Dendritic cell treated with granulocyte-macrophage colony-stimulating factor and Interleukin-4, amounts not matched to agents 40 ng/mL and 50 ng/mL, for 4 days (primary cell): Measurements from ENCODE around the gene CELSR2.

Experiments used
- H3K27ac Mint-ChIP-seq: one replicate; pipeline ENCODE4 v1.8.0; 2022; ENCODE audit warnings: mild to moderate bottlenecking, mixed read lengths
- H3K27me3 Mint-ChIP-seq: one replicate; pipeline ENCODE4 v1.8.0; 2022; ENCODE audit warnings: mild to moderate bottlenecking, mixed read lengths
- H3K36me3 Mint-ChIP-seq: one replicate; pipeline ENCODE4 v1.8.0; 2022; ENCODE audit warnings: low read depth, mixed read lengths
- H3K4me1 Mint-ChIP-seq: one replicate; pipeline ENCODE4 v1.8.0; 2022; ENCODE audit warnings: low read depth, mixed read lengths
- H3K4me3 Mint-ChIP-seq: one replicate; pipeline ENCODE4 v1.8.0; 2022; ENCODE audit warnings: mild to moderate bottlenecking, moderate library complexity, mixed read lengths
- H3K9me3 Mint-ChIP-seq: one replicate; pipeline ENCODE4 v1.8.0; 2022; ENCODE audit warnings: mixed read lengths
- intact Hi-C: fragments of 100-400 bp; cut with micrococcal nuclease; formaldehyde crosslinking; loops from one replicate; pipeline ENCODE4 v1.15.0; 2022

CELSR2 gene

DNA sequence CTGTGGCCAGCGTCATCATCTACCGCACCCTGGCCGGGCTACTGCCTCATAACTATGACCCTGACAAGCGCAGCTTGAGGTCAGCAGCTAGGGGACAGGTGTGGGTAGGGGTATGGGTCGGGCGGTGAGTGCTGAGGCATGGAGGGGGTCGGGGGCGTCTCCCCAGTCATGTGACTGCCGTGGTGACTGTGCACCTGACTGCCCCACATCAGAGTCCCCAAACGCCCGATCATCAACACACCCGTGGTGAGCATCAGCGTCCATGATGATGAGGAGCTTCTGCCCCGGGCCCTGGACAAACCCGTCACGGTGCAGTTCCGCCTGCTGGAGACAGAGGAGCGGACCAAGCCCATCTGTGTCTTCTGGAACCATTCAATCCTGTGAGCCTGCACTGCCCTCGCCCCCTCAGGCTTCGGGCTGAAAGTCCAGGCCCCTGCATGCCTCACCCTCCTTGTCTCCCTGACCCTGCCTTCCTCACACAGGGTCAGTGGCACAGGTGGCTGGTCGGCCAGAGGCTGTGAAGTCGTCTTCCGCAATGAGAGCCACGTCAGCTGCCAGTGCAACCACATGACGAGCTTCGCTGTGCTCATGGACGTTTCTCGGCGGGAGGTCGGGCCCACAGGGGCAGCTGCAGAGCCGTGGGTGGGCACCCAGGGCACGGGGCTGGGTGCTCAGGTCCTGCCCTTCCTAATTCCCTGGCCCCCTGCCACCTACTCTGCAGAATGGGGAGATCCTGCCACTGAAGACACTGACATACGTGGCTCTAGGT is 20.1 kb downstream of the CELSR2 start:
- no peak overlapping the region for H3K27ac Mint-ChIP-seq
- H3K9me3 Mint-ChIP-seq, result no peaks in the 10 kb centered on the region
- H3K4me1 Mint-ChIP-seq, result peaks cover 8% of the 10 kb centered on the region
- no peaks in the 10 kb centered on the region for H3K36me3 Mint-ChIP-seq
- H3K4me3 Mint-ChIP-seq, result no peak overlapping the region
- peaks cover 4% of the 10 kb centered on the region for H3K27me3 Mint-ChIP-seq
- intact Hi-C loops, result loop anchor here (10.0 kb wide), 1 partner anchor 265 kb away; the partner anchor contains the start of gene GPR61

DNA sequence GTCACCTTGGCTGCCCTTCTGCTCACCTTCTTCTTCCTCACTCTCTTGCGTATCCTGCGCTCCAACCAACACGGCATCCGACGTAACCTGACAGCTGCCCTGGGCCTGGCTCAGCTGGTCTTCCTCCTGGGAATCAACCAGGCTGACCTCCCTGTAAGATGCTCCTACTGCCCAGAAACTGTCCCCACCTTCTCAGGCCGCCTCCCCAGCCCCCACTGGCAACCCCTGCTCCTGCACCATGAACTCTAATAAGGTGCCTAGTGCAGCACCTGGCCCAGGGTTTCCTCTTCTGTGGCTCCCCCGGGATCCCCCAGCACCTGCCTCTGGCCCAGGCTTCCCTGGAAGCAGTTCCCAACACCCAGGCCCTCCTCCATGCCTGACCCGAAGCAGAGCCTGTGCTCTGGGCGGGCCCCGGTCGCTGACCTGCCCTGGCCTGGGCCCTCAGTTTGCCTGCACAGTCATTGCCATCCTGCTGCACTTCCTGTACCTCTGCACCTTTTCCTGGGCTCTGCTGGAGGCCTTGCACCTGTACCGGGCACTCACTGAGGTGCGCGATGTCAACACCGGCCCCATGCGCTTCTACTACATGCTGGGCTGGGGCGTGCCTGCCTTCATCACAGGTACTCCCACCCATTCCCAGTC is 20.8 kb downstream of the CELSR2 start:
- no peaks in the 10 kb centered on the region for H3K36me3 Mint-ChIP-seq
- intact Hi-C loops, result loop anchor here (10.0 kb wide), 1 partner anchor 265 kb away; the partner anchor contains the start of gene GPR61
- H3K9me3 Mint-ChIP-seq, result no peaks in the 10 kb centered on the region
- peaks cover 4% of the 10 kb centered on the region for H3K27me3 Mint-ChIP-seq
- H3K4me1 Mint-ChIP-seq, result peaks cover 15% of the 10 kb centered on the region
- no peak overlapping the region for H3K27ac Mint-ChIP-seq
- no peak overlapping the region for H3K4me3 Mint-ChIP-seq

DNA sequence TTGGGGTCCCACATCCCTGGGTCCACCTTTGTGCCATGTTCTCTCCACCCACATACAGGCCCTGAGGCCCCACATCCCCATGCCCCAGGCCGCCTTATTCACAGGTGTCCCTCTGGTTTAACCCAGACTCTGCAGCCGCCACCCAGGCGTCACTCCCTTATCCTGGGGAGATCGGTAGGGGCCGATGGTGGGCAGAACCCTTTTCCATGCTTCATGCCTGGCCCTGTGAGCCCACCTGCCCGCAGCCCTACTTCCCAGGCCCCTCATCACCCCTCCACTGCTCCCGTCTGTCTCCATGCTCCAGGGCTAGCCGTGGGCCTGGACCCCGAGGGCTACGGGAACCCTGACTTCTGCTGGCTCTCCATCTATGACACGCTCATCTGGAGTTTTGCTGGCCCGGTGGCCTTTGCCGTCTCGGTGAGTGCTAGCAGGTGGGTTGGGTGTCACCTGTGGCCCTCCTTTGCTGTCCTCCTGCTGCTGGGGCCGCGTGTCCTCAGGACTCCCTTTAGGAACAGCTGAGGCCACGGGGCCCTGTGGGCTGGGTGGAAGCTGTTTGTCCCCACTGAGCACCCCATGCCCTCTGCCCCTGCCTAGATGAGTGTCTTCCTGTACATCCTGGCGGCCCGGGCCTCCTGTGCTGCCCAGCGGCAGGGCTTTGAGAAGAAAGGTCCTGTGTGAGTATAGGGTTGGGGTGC is 21.4 kb downstream of the CELSR2 start:
- Mint-ChIP-seq H3K9me3 (no peaks in the 10 kb centered on the region), H3K27me3 (peaks cover 4% of the 10 kb centered on the region), H3K27ac (no peak overlapping the region), H3K4me1 (peaks cover 22% of the 10 kb centered on the region), H3K4me3 (no peak overlapping the region), H3K36me3 (no peaks in the 10 kb centered on the region)
- intact Hi-C loops, result no loop called here

DNA sequence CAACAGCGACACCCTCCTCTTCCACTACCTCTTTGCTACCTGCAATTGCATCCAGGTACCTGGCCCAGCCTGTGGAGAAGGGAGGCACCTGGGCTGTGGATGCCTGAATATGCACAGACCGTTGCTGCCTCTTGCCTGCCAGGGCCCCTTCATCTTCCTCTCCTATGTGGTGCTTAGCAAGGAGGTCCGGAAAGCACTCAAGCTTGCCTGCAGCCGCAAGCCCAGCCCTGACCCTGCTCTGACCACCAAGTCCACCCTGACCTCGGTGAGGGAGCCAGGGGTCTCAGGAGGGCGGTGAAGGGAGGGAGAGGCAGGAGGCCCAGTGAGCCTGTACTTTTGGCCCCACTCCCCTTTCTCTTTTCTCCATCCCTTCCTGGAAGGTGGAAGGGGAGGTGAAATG is 22.1 kb downstream of the CELSR2 start:
- intact Hi-C loops, result no loop called here
- Mint-ChIP-seq H3K27me3 (peaks cover 4% of the 10 kb centered on the region), H3K36me3 (no peaks in the 10 kb centered on the region), H3K27ac (no peak overlapping the region), H3K9me3 (no peaks in the 10 kb centered on the region), H3K4me1 (peaks cover 23% of the 10 kb centered on the region), H3K4me3 (no peak overlapping the region)

DNA sequence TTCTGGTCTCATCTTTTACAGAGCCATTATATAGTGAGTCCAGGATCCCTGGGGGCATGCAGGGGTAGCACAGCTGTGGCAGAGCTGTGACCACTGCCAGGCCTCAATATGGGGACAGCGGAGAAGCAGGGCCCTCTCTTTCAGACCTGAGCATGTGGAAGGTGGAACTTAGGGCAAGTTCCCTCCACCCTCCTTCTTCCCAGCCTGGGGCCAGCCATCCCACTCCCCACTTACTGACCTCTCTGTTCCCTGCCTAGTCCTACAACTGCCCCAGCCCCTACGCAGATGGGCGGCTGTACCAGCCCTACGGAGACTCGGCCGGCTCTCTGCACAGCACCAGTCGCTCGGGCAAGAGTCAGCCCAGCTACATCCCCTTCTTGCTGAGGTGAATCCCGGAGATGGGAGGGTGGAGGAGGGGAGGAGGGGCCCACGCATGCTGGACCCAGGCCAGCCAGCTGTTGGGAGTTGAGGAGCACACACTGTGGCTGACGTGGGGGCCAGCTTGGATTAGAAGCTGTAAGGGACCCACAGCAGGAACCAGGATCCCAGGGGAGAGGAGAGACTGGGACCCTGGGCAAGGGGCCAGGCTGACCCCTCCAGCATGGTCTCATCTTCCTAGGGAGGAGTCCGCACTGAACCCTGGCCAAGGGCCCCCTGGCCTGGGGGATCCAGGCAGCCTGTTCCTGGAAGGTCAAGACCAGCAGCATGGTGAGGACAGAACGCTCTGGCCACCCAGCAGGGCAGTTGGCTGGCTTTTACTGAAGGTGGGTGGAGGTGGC is 22.9 kb downstream of the CELSR2 start:
- Mint-ChIP-seq H3K27me3 (peaks cover 4% of the 10 kb centered on the region), H3K9me3 (no peaks in the 10 kb centered on the region), H3K4me3 (no peak overlapping the region), H3K4me1 (peaks cover 30% of the 10 kb centered on the region), H3K36me3 (no peaks in the 10 kb centered on the region), H3K27ac (peak overlapping the region; percentile 28)
- intact Hi-C loops, result no loop called here

DNA sequence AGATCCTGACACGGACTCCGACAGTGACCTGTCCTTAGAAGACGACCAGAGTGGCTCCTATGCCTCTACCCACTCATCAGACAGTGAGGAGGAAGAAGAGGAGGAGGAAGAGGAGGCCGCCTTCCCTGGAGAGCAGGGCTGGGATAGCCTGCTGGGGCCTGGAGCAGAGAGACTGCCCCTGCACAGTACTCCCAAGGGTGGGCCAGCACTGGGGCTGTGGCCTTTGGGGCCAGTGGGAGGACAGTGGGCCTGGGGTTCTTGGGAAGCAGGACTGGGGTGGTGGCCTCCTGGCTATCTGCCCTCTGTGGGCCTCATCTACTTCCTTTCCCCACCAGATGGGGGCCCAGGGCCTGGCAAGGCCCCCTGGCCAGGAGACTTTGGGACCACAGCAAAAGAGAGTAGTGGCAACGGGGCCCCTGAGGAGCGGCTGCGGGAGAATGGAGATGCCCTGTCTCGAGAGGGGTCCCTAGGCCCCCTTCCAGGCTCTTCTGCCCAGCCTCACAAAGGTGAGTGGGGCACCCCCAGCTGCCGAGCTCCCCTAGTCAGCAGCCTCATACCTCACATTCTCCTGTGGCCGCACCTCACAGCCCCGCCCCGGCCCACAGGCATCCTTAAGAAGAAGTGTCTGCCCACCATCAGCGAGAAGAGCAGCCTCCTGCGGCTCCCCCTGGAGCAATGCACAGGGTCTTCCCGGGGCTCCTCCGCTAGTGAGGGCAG is 23.6 kb downstream of the CELSR2 start:
- H3K4me3 Mint-ChIP-seq, result no peak overlapping the region
- peaks cover 4% of the 10 kb centered on the region for H3K27me3 Mint-ChIP-seq
- peaks cover 35% of the 10 kb centered on the region for H3K4me1 Mint-ChIP-seq
- peak overlapping the region; percentile 28 for H3K27ac Mint-ChIP-seq
- H3K36me3 Mint-ChIP-seq, result no peaks in the 10 kb centered on the region
- H3K9me3 Mint-ChIP-seq, result no peaks in the 10 kb centered on the region
- intact Hi-C loops, result no loop called here

DNA sequence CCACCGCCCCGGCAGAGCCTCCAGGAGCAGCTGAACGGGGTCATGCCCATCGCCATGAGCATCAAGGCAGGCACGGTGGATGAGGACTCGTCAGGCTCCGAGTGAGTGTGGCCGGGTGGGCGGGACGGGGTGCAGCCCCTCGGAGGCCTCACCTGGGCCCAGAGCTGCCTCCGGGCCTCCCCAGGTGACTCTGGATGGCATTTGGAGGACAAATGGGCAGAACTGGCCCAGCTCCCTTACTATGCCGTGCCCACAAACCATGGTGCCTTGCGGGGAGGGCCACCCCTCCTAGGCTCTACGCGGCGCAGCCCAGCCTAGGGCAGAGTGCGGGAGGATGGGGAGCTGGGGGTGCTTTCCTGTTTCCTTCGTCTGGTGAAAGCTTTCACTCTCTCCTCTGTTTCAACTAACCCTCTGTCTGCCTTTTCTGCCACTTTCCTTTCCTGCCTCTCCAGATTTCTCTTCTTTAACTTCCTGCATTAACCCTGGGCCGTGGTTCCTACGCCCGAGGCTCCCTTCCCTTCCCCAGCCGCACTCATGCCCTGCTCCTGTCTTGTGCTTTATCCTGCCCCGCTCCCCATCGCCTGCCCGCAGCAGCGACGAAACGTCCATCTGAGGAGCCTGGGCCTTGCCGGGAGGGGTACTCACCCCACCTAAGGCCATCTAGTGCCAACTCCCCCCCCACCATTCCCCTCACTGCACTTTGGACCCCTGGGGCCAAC is 24.4 kb downstream of the CELSR2 start:
- Mint-ChIP-seq H3K4me3 (no peak overlapping the region), H3K27ac (peak overlapping the region; percentile 26)
- intact Hi-C loops, result no loop called here

DNA sequence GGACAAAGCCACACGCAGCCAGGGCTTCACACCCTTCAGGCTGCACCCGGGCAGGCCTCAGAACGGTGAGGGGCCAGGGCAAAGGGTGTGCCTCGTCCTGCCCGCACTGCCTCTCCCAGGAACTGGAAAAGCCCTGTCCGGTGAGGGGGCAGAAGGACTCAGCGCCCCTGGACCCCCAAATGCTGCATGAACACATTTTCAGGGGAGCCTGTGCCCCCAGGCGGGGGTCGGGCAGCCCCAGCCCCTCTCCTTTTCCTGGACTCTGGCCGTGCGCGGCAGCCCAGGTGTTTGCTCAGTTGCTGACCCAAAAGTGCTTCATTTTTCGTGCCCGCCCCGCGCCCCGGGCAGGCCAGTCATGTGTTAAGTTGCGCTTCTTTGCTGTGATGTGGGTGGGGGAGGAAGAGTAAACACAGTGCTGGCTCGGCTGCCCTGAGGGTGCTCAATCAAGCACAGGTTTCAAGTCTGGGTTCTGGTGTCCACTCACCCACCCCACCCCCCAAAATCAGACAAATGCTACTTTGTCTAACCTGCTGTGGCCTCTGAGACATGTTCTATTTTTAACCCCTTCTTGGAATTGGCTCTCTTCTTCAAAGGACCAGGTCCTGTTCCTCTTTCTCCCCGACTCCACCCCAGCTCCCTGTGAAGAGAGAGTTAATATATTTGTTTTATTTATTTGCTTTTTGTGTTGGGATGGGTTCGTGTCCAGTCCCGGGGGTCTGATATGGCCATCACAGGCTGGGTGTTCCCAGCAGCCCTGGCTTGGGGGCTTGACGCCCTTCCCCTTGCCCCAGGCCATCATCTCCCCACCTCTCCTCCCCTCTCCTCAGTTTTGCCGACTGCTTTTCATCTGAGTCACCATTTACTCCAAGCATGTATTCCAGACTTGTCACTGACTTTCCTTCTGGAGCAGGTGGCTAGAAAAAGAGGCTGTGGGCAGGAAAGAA is 25.5 kb downstream of the CELSR2 start:
- Mint-ChIP-seq H3K4me1 (peaks cover 40% of the 10 kb centered on the region), H3K27ac (peak overlapping the region; percentile 65), H3K9me3 (no peaks in the 10 kb centered on the region), H3K36me3 (no peaks in the 10 kb centered on the region), H3K4me3 (no peak overlapping the region), H3K27me3 (peaks cover 4% of the 10 kb centered on the region)
- intact Hi-C loops, result no loop called here

More for the DNA sequence above, 24.4 kb downstream of the CELSR2 start:
- Mint-ChIP-seq H3K36me3 (no peaks in the 10 kb centered on the region), H3K4me1 (peaks cover 35% of the 10 kb centered on the region), H3K27me3 (peaks cover 4% of the 10 kb centered on the region), H3K9me3 (no peaks in the 10 kb centered on the region)

DNA sequence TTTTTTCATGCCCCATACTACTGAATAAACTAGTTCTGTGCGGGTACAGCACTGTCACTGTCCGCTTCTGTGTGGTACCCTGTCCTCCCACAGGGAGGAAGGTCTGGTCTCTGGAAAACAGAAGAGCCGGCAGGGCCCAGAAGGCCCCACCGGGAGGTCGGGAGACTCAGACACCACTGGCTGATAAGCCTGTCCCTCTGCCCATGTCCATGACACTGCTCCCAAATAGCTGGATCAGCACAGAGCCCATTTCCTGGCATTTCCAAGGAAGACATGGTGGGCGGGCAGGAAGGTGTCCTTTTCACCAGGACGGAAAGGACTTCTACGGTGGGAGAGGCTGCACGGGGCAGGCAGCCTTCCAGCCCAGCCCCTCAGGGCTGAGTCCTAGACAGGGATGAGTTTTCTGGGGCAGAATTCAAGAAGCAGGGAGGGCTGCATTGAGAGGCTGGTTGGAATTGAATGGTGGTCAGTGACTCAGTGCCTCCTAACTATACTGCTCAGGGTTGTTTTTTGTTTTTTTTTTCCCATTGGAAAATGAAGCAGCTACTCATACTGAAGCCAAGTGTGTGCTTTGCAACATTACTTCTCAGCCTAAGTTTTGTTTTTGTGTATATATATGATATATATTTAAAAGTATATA is 26.5 kb downstream of the CELSR2 start:
- H3K27ac Mint-ChIP-seq, result peak overlapping the region; percentile 65
- intact Hi-C loops, result no loop called here
- peaks cover 4% of the 10 kb centered on the region for H3K27me3 Mint-ChIP-seq
- H3K4me3 Mint-ChIP-seq, result no peak overlapping the region
- H3K9me3 Mint-ChIP-seq, result no peaks in the 10 kb centered on the region
- peaks cover 51% of the 10 kb centered on the region for H3K4me1 Mint-ChIP-seq
- H3K36me3 Mint-ChIP-seq, result no peaks in the 10 kb centered on the region

DNA sequence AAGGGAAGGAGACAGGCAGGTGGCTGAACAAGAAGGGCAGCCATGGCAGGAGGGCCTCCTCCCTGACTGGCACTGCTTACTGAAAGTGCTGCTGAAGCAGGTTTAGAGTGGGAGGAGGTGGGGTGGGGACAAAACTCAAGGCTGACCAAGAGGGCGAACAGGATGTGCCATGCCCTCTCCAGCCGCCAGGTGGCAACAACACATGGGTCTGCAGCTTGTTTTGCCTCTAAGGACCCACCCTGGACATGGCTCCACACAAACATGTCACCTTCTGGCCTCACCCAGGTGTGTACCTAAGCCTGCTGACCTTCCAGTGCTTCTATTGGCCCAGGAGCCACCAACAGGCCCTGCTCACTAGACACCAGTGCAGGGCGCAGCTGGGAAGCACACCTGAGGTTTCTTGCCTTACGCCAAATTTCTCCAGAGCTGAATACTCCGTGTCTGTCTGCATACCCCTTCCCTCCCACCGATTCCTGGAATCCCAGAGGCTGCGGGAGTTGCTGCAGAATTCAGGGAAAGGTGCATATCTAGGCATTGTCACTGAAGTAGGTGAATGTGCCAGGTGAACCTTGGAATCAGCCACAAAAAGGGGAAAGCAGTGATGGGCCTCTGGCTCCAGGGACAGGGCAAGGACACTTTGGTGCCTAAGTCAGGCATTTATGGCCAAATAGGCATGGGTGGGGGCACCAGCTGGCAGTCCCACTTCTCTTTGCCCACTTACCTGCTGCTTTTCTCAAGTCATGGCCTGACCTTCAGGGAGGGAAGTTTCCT is 28.3 kb downstream of the CELSR2 start:
- no peak overlapping the region for H3K4me3 Mint-ChIP-seq
- H3K9me3 Mint-ChIP-seq, result no peaks in the 10 kb centered on the region
- H3K27ac Mint-ChIP-seq, result no peak overlapping the region
- H3K27me3 Mint-ChIP-seq, result peaks cover 4% of the 10 kb centered on the region
- intact Hi-C loops, result loop anchor here (1.0 kb wide), 1 partner anchor 122 kb away; no protein-coding TSS in a partner anchor
- peaks cover 69% of the 10 kb centered on the region for H3K4me1 Mint-ChIP-seq
- H3K36me3 Mint-ChIP-seq, result peaks cover under 1% of the 10 kb centered on the region

DNA sequence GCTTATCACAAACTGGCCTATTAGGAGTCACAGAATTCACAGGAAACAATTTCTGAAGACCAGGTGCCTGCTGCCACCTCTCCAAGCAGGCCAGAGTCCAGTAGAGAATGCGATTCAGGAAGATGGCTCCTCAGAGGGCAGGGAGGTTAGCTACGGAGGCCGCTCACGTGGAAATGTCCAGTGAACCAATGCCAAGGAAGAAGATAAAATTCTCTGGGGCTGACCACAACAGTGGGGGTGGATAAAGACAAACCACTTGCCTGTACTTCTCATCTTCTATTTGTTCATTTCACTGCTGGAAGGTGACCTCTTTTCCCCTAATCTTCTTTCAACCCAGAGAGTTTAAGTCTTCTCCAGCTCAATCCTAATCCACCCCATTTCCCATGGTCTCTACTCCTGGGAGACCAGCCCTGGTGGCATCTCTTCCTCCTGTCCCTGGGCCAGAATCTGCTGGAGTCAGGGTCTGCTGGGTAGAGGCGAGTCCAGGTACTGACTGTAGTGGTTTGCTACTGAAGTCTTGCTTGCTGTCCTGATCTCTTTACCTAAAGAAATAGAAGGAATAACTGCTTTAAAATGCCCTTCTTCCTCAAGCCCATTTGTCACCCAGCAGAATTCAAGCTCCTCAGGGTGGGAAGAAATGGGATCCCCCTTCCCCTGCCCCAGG is 30.4 kb downstream of the CELSR2 start:
- intact Hi-C loops, result no loop called here
- peak overlapping the region; percentile 15 for H3K27ac Mint-ChIP-seq
- no peaks in the 10 kb centered on the region for H3K27me3 Mint-ChIP-seq
- no peak overlapping the region for H3K4me3 Mint-ChIP-seq
- H3K4me1 Mint-ChIP-seq, result peaks cover 63% of the 10 kb centered on the region
- no peaks in the 10 kb centered on the region for H3K9me3 Mint-ChIP-seq
- H3K36me3 Mint-ChIP-seq, result peaks cover 8% of the 10 kb centered on the region
